AG04449 (cell line): ENCODE data around the gene C6orf132.

Experiments used
- CTCF ChIA-PET: fragments of 350-600 bp; formaldehyde crosslinking; extraction: SDS; loops from one replicate; lab custom pipeline; 2021; ENCODE audit warnings: antibody characterized with exemption; lab: Yijun Ruan, JAX
- POLR2A ChIA-PET: fragments of 400-600, 350-600 bp; formaldehyde crosslinking; extraction: SDS; loops from one replicate; lab custom pipeline; 2020; ENCODE audit warnings: antibody characterized with exemption, inconsistent platforms; lab: Yijun Ruan, JAX
- DNase-seq: peaks from one replicate; pipeline ENCODE4 v3.0.0-alpha.2; 2010; ENCODE audit warnings: low read depth, low spot score
- H3K4me3 ChIP-seq: 2 replicates; pipeline ENCODE4 v1.5.1; 2011; ENCODE audit warnings: low read depth, mild to moderate bottlenecking, control low read depth, low read length
- TF ChIP-seq, protein P1 (sequence below): IDR thresholded peaks from one replicate; pipeline ENCODE4 v1.5.1; 2011; ENCODE audit warnings: mild to moderate bottlenecking, moderate library complexity, low read length, control low read depth, inconsistent platforms; ENCODE audit not compliant: insufficient read depth; ENCODE audit errors: missing control alignments

C6orf132 gene

DNA sequence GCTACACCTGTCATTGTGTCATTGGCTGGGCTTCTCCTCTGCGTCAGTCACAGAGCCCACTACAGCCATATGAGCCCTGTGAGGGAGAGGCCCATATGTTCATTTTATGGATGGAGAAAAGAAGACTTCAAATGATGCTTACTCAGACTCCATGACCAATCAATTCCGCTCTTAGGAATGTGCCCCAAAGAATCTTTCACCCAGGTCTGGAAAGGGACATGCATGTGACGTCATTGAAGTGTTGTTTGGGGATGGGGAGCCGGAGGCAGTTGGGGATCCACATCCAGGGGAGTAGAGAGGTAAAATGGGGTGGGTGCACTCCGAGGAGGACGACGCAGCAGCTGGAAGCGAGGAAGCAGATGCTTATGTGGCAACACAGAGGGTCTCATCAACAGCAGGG lies 9.6 kb upstream of the C6orf132 start:
- TF ChIP-seq, protein P1, sequence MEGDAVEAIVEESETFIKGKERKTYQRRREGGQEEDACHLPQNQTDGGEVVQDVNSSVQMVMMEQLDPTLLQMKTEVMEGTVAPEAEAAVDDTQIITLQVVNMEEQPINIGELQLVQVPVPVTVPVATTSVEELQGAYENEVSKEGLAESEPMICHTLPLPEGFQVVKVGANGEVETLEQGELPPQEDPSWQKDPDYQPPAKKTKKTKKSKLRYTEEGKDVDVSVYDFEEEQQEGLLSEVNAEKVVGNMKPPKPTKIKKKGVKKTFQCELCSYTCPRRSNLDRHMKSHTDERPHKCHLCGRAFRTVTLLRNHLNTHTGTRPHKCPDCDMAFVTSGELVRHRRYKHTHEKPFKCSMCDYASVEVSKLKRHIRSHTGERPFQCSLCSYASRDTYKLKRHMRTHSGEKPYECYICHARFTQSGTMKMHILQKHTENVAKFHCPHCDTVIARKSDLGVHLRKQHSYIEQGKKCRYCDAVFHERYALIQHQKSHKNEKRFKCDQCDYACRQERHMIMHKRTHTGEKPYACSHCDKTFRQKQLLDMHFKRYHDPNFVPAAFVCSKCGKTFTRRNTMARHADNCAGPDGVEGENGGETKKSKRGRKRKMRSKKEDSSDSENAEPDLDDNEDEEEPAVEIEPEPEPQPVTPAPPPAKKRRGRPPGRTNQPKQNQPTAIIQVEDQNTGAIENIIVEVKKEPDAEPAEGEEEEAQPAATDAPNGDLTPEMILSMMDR: no peak
- ChIA-PET POLR2A (no interaction called here), CTCF (interaction anchor here (1.2 to 1.6 kb wide), 3 partner anchors 12 to 75 kb away, joined by 3 to 5 read pairs (median 4); no protein-coding TSS in a partner anchor)
- H3K4me3 ChIP-seq: no peak overlapping the region
- DNase-seq: no peak

DNA sequence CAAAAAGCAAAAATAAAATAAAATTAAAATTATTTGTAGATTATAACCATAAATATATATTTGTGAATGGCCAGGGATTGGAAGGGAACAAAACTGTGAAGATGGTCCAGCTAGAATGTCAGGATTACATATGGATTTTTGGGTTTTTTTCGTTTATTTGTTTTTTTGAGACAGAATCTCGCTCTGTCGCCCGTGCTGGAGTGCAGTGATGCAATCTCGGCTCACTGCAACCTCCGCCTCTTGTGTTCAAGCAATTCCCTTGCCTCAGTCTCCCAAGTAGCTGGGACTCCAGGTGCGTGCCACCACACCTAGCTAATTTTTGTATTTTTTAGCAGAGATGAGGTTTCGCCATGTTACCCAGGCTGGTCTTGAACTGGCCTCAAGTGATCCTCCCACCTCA lies 7.8 kb upstream of the C6orf132 start:
- H3K4me3 ChIP-seq: no peak overlapping the region
- DNase-seq: no peak
- ChIA-PET CTCF (interaction anchor here (1.2 to 1.6 kb wide), 3 partner anchors 14 to 64 kb away, joined by 3 to 5 read pairs (median 4); no protein-coding TSS in a partner anchor), POLR2A (no interaction called here)
- TF ChIP-seq, protein P1: no peak

DNA sequence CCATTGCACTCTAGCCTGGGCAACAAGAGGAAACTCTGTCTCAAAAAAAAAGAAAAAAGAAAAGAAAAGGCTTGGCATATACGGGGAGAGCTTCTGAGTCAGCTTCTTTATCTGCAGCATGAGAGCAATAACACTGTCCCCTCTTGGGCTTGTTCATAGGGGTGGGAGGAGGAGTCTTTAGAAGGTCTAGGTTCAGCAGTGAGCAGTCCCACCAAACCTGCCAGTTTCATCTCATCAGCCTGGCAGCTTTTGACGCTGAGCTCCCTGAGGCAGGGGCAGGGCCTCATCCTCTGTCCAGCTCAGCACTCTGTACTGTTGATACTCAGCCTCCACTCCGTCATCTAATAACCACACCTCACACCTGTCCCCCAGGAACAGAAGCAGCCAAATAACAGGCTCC lies 5.6 kb upstream of the C6orf132 start:
- ChIA-PET POLR2A (no interaction called here), CTCF (interaction anchor here (0.8 to 2.1 kb wide), 3 partner anchors 13 to 74 kb away, joined by 3 to 6 read pairs (median 3); no protein-coding TSS in a partner anchor)
- TF ChIP-seq, protein P1: no peak
- no peak overlapping the region for H3K4me3 ChIP-seq
- no peak for DNase-seq

DNA sequence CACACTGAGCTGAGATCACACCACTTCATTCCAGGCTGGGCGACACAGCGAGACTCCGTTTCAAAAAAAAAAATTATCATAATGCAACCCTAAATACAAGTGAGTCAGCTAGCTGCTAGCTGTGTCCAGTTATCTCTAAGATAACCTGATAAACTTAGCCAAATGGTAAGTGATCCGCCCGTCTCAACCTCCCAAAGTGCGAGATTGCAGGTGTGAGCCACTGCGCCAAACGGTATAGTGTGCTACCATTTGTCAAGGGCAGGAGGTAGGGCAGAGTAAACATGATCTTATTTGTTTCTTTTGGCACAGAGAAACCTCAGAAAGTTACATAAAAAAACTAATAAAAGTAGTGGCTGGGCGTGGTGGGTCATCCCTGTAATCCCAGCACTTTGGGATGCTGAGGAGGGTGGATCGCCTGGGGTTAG lies 4.7 kb upstream of the C6orf132 start:
- CTCF ChIA-PET: interaction anchor here (2.0 kb wide), 1 partner anchor 10 kb away, joined by 7 read pairs; no protein-coding TSS in a partner anchor
- TF ChIP-seq, protein P1: no peak
- no peak for DNase-seq
- no peak overlapping the region for H3K4me3 ChIP-seq
- POLR2A ChIA-PET: no interaction called here

DNA sequence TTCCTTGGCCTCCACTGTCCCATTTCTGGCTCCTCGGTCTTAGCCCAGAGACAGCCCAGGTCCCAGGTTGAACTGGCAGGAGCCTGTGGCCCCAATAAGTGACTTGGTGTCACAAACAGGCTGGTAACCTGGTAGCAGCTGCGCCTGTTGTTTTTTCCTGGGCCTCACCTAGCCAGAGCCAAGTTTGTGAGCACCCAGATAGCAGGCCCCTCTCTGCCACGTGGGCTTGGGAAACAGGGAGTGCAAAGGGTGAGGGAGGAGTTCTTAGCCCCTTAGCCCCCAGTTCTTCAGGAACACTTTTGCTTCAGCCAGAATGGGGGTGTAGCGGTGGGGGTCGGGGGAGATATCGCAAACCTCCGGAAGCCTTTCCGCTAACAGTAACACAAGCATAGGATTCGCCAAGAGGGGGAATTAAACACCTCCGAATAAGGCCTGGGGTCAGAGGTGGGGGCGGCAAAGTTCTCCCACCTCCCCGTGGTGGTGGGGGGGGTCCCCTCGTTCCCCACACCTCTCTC lies 760 bp downstream of the C6orf132 start:
- ChIA-PET POLR2A (no interaction called here), CTCF (interaction anchor here (1.3 kb wide), 1 partner anchor 15 kb away, joined by 3 read pairs; no protein-coding TSS in a partner anchor)
- H3K4me3 ChIP-seq: peak overlapping the region; percentile 68
- no peak for DNase-seq
- TF ChIP-seq, protein P1: no peak

DNA sequence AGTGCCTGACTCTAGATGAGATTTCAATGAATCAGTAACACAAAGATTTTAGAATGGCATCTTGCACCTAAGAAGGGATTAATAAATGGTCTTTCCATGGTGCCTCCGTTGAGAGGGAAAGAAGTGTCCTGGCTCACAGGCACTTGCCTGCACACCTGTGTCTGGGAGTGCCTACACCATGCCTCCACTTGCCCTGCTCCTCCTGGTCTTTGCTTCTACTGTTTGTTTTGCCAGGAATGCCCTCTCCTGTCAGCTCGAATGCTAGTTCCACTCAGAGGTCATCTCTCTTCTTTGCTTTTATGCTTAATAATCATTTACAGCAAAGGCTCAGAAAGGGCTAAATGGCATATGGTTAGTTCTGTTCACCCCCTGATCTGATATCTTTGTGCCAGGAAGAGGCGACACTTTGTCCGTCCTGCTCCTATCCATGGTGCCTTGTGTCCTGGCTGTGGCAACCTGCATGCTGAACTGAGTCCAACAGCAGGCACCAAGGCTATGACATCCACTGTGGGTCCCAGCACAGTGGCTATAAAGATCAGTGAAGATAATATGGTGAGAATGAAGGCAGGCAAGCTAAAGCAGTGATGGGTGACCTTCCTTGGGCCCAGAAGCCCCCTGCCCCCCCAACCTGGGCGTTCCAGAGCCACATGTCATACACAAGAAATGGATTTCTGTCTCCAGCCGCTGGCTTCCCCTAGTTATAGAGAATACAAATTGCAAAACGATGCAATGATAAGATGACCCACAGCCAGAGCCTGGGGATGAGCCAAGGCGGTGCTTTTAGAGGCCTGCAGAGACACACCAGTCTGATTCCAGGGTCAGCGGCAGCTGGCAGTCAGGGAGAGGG lies 1.4 kb downstream of the C6orf132 start:
- ChIA-PET CTCF (interaction anchor here (1.1 to 1.3 kb wide), 2 partner anchors 15 to 36 kb away, joined by 3 to 4 read pairs; no protein-coding TSS in a partner anchor), POLR2A (no interaction called here)
- TF ChIP-seq, protein P1: no peak
- peak overlapping the region; percentile 68 for H3K4me3 ChIP-seq
- no peak for DNase-seq
